Keratinocyte (primary cell): Measurements from ENCODE around the gene ATP2B2.

ENCODE experiments used
- EZH2 ChIP-seq: IDR thresholded peaks from one replicate; pipeline ENCODE4 v1.6.1; 2012; ENCODE audit warnings: inconsistent platforms, mild to moderate bottlenecking, low read length, moderate library complexity
- TF ChIP-seq, protein P1 (sequence below), 3 experiments: IDR thresholded peaks in 1 of 3; conservative IDR thresholded peaks in 1 of 3; optimal IDR thresholded peaks in 1 of 3; 2 replicates in 2 of 3; 3 replicates in 1 of 3; pipeline versions ENCODE3 to v1.5.1; 2011; ENCODE audit warnings: low read length in 3 of 3, mild to moderate bottlenecking in 3 of 3, moderate library complexity in 2 of 3, control low read depth in 1 of 3, inconsistent platforms in 1 of 3; ENCODE audit not compliant: insufficient read depth in 2 of 3; ENCODE audit errors: extremely low read depth in 1 of 3

GRCh38 chr3:10456981-10457380 is 48.4 kb downstream of the ATP2B2 start:
- TF ChIP-seq, protein P1, sequence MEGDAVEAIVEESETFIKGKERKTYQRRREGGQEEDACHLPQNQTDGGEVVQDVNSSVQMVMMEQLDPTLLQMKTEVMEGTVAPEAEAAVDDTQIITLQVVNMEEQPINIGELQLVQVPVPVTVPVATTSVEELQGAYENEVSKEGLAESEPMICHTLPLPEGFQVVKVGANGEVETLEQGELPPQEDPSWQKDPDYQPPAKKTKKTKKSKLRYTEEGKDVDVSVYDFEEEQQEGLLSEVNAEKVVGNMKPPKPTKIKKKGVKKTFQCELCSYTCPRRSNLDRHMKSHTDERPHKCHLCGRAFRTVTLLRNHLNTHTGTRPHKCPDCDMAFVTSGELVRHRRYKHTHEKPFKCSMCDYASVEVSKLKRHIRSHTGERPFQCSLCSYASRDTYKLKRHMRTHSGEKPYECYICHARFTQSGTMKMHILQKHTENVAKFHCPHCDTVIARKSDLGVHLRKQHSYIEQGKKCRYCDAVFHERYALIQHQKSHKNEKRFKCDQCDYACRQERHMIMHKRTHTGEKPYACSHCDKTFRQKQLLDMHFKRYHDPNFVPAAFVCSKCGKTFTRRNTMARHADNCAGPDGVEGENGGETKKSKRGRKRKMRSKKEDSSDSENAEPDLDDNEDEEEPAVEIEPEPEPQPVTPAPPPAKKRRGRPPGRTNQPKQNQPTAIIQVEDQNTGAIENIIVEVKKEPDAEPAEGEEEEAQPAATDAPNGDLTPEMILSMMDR (optimal IDR thresholded peaks at IDR 0.05 in 1 of 3, IDR thresholded peaks at IDR 0.05 in 1 of 3, conservative IDR thresholded peaks at IDR 0.05 in 1 of 3; ENCODE audit: extremely low read depth in 1 of 3, insufficient read depth in 2 of 3, low read length in 3 of 3) = no peak
- no peak for TF ChIP-seq EZH2
